NCI-H2227 (cell line): ENCODE data around the gene POLG.

Source experiments
- DNase-seq: peaks from one replicate; lab custom pipeline; 2025; ENCODE audit not compliant: unreplicated experiment; lab: John Stamatoyannopoulos, UW

Gene POLG

DNA sequence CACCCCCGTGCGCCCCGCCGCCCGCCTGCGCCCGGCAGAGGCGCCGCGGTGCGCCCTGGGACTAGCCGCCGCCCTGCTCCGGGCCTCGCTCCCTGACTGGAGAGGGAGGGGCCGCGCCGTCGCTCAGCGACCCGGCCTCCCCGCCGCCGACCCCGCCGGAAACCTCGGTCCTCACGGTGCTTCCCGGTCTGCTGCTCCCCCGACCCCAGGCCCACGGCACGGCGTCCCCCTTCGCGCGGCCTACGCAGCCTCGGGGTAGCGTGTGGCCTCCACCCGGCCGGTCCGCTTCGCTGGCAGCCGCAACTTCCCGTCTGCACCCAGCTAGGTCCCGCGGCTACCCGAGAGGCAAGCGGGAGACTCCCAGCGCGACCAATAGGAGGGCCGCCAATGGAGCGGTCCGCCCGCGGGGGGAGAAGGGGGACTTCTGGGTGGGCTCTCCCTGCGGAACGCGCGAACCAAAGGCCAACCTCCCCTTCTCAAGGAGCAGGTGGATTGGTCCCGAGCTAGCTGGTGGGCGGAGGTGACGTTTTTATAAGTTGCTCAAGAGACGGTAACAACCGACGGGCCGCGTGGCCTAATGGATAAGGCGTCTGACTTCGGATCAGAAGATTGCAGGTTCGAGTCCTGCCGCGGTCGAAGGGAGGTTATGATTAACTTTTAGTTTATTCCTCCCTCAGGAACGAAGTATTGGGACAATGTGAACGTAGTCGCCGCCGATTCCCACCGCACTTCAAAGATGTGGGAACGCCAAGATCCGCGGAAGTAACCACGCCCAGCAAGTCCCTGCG lies at the start of gene POLG:
TSS of gene POLG (minus strand) at position 315 of the 788 bp plus-strand sequence. CDS start 1,070 bp downstream, outside the sequence.
- peak; percentile 97 for DNase-seq

DNA sequence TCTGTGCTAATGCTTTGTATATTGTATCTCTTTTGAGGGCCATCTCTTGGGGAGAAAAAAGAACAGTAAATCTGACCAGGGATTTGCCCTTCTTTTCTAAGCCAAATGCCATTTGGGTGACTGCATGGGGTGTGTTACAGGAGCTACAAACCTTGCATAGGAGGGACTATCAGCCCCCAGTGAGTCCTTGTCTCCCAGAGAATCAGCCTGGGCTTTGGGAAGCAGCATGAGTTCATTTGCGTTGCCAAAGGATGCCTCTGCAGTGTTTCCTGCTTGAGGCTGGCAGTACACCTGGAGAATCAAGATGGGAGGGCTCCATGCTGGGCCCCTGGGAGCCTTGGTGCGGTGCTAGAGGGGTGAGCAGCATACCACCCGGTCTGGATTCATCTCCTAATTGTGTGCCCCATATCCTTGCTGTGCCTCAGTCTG lies 49.6 kb upstream of the POLG start:
- peak; percentile 30 for DNase-seq

DNA sequence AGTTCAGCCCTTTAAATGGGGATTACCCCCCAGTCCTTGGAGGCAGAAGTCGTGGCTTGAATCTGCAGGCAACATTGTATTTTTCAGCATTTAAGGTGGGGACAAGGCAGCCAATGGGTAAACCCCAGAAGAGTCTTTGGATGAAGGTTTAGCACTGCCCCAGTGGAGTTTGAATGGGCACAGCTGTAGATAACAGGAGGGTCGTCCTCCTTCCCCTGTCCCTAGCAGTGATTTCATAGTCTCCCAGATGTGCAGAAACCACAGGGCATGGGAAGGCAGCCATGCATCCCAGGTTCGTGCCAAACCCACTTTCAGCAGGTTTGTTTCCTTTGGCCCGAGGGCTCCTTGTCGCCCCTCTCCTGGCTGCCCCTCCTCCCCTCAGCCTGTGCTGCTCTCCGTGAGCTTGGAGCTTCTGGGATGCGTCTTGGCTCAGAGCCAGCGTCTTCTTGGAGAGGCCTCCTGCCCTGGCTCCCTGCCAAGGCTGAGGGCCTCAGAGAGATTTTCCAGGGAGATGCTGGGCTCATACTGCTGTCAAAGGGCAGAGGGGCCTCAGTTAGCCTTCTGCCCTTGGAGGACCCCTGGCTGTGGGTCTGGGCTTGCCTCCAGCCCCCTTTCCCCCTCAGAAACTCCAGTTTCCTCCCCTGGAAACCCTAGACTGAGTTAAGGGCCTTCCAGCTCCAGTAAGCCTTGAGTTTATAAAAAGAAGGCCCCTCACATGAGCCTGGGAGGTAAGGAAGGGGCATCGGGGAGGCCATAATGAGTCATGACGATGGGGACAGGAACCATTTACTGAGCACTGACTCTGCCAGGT lies 48.9 kb upstream of the POLG start:
- DNase-seq = peak; percentile 95

DNA sequence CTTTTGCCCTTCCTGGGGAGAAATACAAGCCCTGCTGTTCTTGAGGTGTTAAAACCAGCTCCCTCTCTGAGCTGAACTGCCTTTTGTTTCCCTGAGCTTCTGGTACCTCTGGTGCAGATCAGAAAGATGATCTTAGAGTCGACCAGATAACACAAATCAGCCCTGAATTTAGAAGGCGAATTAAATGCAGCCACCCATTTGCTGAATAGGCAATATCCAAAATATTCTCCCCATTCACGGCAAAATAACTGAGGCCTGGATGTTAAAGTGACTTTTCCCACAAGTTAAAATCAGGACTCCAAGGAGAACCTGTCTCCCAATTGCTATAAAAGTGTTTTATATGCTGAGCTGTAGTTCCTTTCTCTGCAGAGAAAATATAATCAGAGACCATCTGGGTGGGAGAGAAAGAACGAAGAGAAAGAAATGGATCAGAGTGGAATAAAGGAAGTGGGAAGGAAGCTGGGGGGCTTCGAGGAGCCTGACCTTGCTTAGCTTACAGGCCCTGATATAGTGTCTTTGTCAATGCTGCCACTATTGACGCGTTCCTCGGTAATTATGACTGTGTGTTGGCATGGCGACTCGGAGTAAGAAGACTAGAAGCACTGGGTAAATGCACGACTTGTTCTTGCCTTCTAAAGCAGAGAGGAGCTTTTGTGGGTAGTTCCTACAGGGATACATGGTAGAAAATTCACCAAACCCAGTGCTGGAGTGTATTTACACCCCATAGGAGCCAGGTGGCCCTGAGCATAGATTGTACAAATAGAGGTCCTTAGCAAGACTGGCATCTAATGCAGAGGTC lies 47.5 kb upstream of the POLG start:
- DNase-seq = peak; percentile 34

DNA sequence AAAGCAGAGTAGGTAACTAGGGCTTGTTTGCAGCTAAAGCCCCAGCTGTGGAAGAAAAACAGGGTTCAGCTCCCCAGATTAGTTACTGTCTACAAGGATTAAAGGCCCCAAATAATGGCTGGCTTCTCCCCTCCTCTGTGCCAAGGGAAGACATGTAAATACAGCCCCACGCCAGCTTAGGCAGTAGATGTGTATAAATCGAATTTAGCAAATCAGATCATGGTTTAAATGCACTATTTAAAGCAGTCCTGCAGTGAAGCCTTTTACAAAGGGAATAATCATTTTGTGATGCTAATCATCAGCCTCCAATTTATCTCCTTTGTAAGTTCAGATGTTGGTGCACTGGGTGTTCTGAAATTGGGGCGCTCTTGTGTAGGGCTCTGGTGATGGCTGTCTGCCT lies 46.7 kb upstream of the POLG start:
- DNase-seq = no peak

DNA sequence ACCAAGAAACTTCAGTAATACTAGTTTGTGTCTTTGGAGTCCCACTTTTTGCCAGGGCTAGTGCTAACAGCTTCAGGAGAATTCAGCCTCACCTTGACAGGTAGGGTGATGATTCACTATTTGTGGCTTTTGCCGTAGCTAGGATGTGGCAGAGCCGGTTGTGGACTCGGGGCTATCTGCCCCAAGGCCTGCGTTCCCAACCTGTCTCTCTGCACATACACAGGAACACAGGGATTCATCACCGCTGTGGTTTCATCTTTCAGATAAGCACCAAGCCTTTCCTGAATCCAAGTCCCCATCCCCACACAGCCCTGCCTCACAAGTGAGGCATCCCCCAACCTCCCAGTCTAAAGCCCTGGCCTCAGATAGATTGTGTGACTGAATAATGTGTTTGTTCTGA lies 45.2 kb upstream of the POLG start:
- no peak for DNase-seq

DNA sequence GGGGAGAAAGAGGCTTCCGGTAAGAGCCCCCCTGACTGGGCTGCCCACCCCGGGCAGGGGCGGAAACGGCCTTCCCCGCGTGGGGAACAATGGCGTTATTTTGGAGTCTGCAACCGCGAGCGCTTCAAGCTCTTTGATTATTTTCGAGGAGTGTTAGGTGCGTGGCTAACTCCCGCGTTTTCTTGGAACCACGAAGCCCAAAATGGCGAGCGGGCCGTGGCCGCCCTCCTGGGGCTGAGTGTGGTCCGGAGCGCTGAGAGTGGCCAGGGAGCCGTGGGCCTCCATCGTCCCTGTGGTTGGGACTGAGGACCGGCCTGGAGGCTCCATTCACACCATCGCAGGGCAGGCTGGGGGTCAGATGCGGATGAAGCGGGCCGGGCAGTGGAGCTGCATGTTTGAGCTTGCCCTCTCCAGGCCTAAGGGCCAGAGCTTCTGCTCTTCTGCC lies 44.6 kb upstream of the POLG start:
- DNase-seq = no peak

DNA sequence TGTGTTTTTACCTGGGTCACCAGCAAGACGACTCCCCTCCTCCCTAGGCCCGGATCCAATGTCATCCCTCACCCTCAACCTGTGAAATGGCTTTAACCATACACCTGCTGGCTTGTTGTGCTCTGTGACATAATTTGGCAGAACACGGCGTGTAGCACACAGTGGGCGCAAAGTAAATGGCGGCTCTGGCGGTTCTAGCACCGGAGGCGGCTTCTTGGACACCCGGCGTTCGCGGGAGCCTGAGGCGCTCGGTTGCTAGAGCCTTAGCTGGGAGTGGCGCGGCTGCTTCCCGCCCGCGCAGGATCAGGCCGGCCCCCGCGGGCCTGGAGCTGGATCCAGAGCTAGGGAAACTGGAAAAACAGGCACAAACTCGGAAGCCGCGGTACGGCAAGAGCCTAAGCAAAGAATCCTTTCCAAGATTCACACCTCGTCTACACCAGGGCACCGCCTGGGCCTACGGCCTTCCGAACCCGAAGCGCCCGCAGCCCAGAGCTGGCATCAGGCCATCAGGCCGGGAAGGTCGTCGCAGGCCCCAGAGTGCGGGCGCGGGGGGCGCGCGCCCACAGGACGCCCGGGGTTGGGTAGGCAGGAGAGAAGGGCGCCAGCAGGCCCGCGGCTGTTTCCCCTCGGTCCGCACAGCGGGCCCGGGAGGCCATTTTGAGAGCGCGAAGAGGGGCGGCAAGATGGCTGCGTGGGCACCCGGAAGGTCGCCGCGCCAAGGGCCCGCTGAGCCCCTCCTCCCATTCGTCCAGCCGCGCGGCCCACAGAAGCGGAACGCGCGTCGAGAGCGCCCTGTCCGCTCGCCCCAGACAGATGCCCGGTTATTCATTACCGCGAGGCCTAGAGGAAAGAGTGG lies 43.9 kb upstream of the POLG start:
- no peak for DNase-seq

DNA sequence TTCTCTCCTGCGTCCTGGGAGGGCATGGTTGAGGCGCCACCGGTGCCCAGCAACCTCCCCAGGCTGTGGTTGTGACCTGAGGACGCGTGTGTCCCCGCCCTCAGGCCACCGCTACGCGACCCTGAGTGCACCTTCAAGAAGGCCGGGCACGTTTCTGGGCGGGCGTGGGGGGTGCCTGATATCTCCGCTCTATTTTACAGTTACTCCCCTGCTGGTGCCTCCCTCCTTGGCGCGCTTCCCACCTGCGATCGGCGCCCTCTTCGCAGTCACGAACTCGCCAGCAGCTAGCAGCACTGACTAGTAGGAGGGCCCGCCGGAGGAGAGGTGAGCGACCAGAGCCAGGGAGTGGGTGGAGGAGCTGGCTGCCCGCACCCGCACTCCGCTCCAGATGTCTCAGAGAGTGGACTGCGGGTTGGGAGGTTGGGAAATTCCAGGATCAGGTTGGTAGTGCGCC lies 43.2 kb upstream of the POLG start:
- no peak for DNase-seq

DNA sequence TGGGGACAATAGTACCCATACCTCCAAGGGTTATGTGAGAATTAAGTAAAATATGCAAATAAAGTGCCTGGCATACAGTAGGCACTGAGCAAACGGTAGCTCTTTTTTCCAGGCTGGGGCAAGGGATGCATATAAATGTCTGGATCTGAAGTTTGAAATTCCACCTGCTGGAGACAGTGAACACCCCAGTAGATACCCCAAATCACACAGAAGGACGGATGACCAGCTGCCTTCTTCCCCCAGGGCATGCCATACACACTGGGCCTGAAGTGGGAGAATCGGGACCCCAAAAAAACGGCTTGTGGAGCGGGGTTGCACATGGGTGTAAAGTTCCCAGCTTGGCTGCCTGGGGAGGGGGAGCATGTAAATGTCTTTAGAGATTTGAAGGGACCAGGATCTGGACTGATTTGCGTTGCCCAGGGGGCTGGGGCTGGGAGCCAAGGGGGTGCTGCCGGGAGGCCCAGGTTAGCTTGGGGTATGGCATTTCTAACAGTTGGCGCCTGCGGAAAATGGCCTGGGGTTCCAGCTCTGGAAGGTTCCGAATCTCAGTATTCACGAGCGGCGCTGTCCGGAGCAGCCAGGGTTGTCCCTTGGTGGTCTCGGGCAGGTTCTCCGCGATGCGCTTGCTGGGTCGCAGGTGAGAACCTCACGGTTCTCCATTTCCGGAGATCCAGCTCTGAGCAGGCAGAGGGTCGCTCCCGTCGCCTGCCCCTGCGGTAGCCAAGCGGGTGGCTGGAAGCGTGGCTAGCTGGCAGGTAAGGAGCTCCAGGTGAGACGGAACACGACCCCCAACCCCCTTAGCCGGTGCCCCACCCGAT lies 42.6 kb upstream of the POLG start:
- DNase-seq = no peak

DNA sequence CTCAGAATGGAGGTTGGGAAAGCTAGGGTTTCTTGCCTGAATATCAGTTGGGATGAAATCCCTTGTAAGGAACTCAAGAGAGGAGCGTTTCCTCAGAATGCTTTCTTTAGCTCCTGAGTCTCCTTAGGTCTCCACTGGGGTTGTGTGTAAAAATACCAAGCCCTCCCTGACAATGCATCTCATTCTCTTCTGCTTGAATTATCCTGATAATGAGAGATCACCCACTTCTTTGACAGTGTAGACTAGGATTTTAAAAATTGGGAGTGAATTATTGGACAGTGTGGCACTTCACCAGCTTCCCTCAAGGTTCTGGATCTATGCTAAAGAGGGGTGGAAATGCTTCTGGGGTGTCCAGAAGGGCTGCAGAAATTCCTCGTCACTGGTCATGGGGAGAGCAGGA lies 41.8 kb upstream of the POLG start:
- DNase-seq = no peak

DNA sequence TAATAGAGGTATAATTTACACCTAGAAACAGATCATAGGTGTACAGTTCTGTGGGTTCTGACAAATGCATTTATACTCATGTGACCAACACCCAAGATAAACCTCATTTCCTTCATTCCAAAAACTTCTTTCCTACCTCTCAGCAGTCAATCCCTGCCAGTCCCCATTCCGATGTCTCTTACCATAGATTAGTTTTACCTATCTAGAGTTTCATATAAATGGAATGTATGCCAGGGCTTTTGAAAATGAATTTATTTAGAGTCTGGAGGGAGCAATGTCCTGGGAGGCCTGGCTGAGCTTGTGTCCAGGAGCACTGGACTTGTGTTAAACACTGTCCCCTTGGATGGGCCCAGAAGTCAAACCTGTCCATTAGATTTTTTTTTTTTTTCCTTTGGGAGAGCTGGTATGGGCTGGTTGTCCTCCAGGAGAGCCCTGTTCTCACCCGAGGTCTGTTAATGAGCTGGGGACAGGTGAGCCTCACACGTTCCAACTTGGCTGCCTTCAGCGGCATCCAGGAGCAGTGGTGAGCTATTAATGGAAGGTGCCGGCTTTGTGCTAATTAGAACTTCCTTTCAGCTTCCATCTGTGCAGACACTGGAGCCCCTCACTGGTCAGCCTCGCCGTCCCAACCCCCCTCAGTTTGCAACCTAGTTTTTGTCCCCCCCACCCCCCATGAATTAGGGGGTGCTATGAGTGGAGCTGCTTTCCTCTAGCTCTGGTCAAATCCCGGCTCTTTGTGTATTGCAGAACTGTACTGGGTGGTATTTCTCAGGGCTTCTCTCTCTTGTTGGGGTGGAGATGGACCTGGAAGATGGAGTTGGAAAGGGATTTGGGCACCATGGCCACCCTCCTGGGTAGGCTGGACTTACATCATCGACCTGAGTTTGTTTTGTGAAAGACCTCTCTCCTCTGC lies 40.7 kb upstream of the POLG start:
- no peak for DNase-seq

DNA sequence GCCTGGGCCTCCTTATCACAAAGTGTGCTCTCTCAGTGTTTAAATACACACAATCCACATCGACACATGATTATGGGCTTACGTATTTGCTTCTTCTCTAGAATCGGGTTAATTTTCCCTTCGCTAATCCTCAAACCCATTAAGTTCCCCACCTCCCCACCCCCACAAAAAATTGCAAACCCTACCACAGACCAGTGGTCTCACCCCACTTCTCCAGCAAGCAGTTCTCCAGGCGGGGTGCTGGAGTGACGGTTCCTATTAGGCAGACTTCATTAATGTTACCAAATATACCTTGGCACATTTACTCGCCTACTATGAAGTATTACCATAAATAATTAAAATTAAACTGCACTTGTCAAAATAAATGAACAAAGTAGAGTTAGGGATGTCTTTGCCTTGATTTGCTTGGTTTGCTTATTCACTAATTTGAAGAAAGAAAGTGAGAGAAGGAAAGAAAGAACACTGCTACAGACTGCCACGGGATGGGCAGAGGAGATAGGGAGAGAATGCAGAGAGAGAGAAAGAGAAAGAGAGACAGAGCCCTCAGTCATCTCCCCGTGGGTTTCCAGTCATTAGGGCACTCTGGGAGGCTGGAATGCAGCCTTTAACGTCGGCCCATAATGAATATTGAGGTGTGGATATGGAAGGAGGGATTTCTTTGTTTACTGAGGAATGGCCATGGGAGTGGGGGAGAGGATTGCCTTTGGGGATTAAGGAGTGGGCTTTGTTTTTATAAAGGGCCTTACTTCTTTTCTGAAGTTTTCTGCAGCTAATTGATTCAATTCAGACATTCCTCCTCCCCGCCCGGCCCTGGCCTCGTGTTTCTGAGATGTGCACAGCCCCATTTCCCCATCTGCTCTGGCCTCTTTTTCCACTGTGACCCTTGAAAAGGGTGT lies 39.7 kb upstream of the POLG start:
- no peak for DNase-seq

DNA sequence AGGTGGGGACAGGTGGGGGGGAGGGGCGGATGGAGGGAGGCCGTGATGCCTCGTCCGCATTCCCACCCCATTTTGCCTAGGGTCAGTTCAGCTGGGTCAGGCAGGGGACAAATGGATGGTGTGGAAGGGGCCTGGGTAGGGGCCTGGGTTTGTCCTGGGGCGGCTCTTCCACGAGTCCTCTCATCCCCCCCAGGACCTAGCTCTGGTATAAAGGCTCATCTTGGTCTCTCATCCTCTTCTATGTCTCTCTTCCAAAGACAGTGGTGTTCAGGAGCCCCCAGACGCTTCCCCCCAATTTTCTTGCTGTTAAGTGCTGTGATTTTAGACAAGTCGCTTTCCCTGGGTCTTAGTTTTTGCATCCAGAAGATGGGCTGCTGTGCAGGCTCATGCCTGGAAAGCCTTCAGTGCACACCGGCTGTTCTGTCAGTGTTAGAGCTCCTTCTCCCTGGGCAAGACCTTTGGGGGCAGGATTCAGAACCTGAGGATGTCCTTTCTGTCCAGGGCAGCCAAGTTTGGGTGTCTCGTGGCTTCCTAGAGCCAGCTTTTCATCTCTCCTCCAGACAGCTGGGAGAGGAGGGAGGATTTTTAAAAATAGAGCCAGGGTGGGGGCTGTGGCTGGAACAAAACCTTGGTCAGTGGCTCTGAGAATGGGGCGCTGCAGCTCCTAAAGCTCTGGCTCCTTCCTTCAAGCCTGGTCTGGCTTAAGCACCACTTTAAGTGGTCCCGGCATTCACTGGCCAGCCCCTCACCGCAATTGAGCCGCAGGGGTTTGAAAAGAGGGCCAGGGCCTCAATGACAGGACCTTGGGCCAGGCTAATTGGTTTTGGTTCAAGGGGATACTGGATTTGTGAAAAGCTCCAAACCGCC lies 37.7 kb upstream of the POLG start:
- DNase-seq = no peak

DNA sequence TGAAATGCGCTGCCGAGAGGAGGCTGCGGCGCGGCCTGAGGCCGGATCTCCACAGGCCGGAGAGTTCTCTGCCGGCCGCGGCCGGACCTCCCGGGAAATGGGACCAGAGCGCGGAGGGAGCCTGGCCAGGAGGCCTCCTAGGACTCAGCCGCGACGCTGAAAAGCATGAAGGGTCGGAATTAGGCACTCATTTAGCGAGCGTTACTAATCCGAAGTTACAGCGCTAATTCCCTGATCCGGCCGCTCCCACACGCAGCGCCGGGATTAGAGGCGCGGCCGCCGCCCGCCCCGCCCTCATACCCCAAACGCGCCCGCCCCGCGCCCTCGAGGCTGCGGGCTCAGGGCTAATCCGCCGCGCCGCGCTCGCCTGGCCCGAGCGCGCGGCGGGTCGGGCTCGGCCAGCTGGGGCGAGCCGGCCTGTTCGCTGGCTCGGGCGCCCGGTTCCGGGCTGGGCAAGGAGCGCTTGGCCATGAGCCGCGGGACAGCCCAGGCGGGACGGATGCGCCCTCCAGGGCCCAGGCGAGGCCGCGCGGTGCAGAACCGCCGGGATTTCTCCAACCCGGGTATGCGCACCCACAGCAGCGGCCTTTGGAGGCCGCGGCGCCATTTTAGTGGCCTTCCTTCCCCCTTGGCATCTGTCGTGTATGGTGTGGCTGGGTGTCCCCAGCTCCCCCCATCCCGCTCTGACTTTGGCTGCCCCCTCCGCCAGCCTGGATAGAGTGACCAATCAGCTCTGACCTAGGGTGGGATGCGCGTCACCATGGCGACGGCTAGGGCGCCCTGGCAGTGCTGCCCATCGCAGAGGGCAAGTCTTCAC lies 36.8 kb upstream of the POLG start:
- DNase-seq = no peak

DNA sequence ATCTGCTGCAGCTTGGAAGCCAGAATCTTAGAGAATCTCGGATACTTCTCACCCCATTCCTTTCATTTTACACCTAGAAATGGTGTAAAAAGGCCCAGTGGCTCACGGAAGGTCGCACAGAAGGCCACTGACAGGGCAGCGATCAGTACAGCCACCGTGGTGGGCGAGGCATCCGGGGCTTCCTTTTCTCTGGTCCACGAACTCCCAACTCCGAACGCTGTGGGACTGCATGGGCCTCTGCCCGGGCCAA lies 36.3 kb upstream of the POLG start:
- DNase-seq = no peak
